IMR-90 (cell line): ENCODE results near the gene RNF144A. TPM values are rescaled to one million over a fixed set of nuclear protein-coding genes. Genes with fewer than 3 reads are reported as not detected.

Experiments used
- ATAC-seq: fragments of 200-7000 bp; cut with Tn5 transposase; 2 replicates; pipeline ENCODE4 v1.9.1; 2020; ENCODE audit warnings: low read depth, mild to moderate bottlenecking, moderate library complexity
- BruUV-seq: library from RNA; stranded (reverse); fragments of 400-500 nt; replicated peaks from 2 replicates; lab custom pipeline; 2021; lab: Mats Ljungman, UMichigan
- CTCF ChIA-PET: fragments of 300-600 bp; formaldehyde crosslinking; extraction: SDS; loops from one replicate; lab custom pipeline; 2021; ENCODE audit warnings: antibody characterized with exemption; lab: Yijun Ruan, JAX
- POLR2A ChIA-PET: fragments of 300-600 bp; sonication (Branson Sonifier 250); formaldehyde crosslinking; loops from one replicate; lab custom pipeline; 2022; ENCODE audit warnings: antibody characterized with exemption; ENCODE audit not compliant: unreplicated experiment; lab: Charles Lee
- DNase-seq: peaks from one replicate; pipeline ENCODE4 v3.0.0; 2013
- H2AFZ ChIP-seq: replicated peaks from 2 replicates; pipeline ENCODE3; 2013; ENCODE audit warnings: low read length, mild to moderate bottlenecking; ENCODE audit not compliant: poor library complexity
- H2AK5ac ChIP-seq: 2 replicates; pipeline ENCODE4 v1.6.1; 2013; ENCODE audit warnings: low read depth, low read length, inconsistent platforms
- H2AK9ac ChIP-seq: replicated peaks from 2 replicates; pipeline ENCODE3; 2013; ENCODE audit warnings: mild to moderate bottlenecking, low read depth, low read length, moderate library complexity; ENCODE audit not compliant: poor library complexity
- H2BK120ac ChIP-seq: 2 replicates; pipeline ENCODE4 v1.6.1; 2013; ENCODE audit warnings: low read depth, low read length, inconsistent platforms
- H2BK15ac ChIP-seq: 3 replicates; pipeline ENCODE4 v1.6.1; 2013; ENCODE audit warnings: low read depth, low read length, inconsistent platforms
- H2BK20ac ChIP-seq: 2 replicates; pipeline ENCODE4 v1.6.1; 2013; ENCODE audit warnings: low read depth, mild to moderate bottlenecking, inconsistent platforms, low read length, moderate library complexity
- H2BK5ac ChIP-seq: 2 replicates; pipeline ENCODE4 v1.6.1; 2013; ENCODE audit warnings: mild to moderate bottlenecking, low read depth, low read length, inconsistent platforms; ENCODE audit not compliant: poor library complexity, severe bottlenecking
- H3K14ac ChIP-seq: replicated peaks from 2 replicates; pipeline ENCODE4 v1.6.1; 2013; ENCODE audit warnings: low read depth, low read length, inconsistent platforms
- H3K18ac ChIP-seq: 2 replicates; pipeline ENCODE4 v1.6.1; 2013; ENCODE audit warnings: low read depth, low read length, control low read depth
- H3K23ac ChIP-seq: 2 replicates; pipeline ENCODE4 v1.6.1; 2013; ENCODE audit warnings: low read depth, low read length, inconsistent platforms
- H3K27ac ChIP-seq: 2 replicates; pipeline ENCODE4 v1.5.1; 2013; ENCODE audit warnings: mild to moderate bottlenecking, control low read depth, low read length; ENCODE audit not compliant: insufficient read depth
- H3K27me3 ChIP-seq: 2 replicates; pipeline ENCODE4 v1.6.1; 2013; ENCODE audit warnings: low read length; ENCODE audit not compliant: control insufficient read depth, insufficient read depth
- H3K36me3 ChIP-seq: 2 replicates; pipeline ENCODE4 v1.6.1; 2013; ENCODE audit warnings: low read length, mixed read lengths; ENCODE audit not compliant: control insufficient read depth, insufficient read depth
- H3K4ac ChIP-seq: 2 replicates; pipeline ENCODE4 v1.6.1; 2013; ENCODE audit warnings: low read depth, low read length, inconsistent platforms
- H3K4me1 ChIP-seq: 2 replicates; pipeline ENCODE4 v1.6.1; 2013; ENCODE audit warnings: low read length, mixed read lengths; ENCODE audit not compliant: control insufficient read depth, insufficient read depth
- H3K4me2 ChIP-seq: 2 replicates; pipeline ENCODE4 v1.6.1; 2013; ENCODE audit warnings: low read depth, mild to moderate bottlenecking, control low read depth, low read length, moderate library complexity
- H3K4me3 ChIP-seq: 2 replicates; pipeline ENCODE4 v1.5.1; 2013; ENCODE audit warnings: low read depth, mild to moderate bottlenecking, control low read depth, low read length, moderate library complexity; ENCODE audit not compliant: insufficient read depth
- H3K56ac ChIP-seq: 2 replicates; pipeline ENCODE4 v1.6.1; 2013; ENCODE audit warnings: low read length, inconsistent platforms; ENCODE audit not compliant: insufficient read depth; ENCODE audit errors: extremely low read depth
- H3K79me1 ChIP-seq, 2 experiments: 2 replicates each; pipeline ENCODE4 v1.6.1; 2013; ENCODE audit warnings: low read length in 2 of 2, inconsistent platforms in 1 of 2, low read depth in 1 of 2
- H3K9ac ChIP-seq: 2 replicates; pipeline ENCODE4 v1.6.1; 2013; ENCODE audit warnings: low read depth, low read length, control low read depth
- H3K9me1 ChIP-seq: 2 replicates; pipeline ENCODE4 v1.6.1; 2013; ENCODE audit warnings: low read length, inconsistent platforms; ENCODE audit not compliant: insufficient read depth
- H3K9me3 ChIP-seq: 2 replicates; pipeline ENCODE4 v1.6.1; 2013; ENCODE audit warnings: low read length; ENCODE audit not compliant: control insufficient read depth, insufficient read depth
- H4K20me1 ChIP-seq: 2 replicates; pipeline ENCODE4 v1.6.1; 2013; ENCODE audit warnings: low read length, inconsistent platforms; ENCODE audit not compliant: insufficient read depth
- H4K5ac ChIP-seq: 2 replicates; pipeline ENCODE4 v1.6.1; 2013; ENCODE audit warnings: mild to moderate bottlenecking, low read depth, low read length, control low read depth
- H4K8ac ChIP-seq, 2 experiments: 2 replicates each; pipeline ENCODE4 v1.6.1; 2013; ENCODE audit warnings: low read depth in 2 of 2, low read length in 2 of 2, control low read depth in 1 of 2, inconsistent platforms in 1 of 2
- H4K91ac ChIP-seq: 2 replicates; pipeline ENCODE4 v1.6.1; 2013; ENCODE audit warnings: low read depth, low read length, inconsistent platforms; ENCODE audit not compliant: insufficient read depth
- BHLHE40 ChIP-seq: fragments of 150-350 bp; IDR thresholded peaks from 2 replicates; pipeline ENCODE4 v1.6.1; 2016; ENCODE audit warnings: mild to moderate bottlenecking, low read depth, low read length
- CHD1 ChIP-seq: IDR thresholded peaks from 2 replicates; pipeline ENCODE4 v1.6.1; 2012; ENCODE audit warnings: low read depth, low read length, improper control_type of control experiment
- MAFK ChIP-seq: IDR thresholded peaks from 2 replicates; pipeline ENCODE4 v1.6.1; 2012; ENCODE audit warnings: low read depth, low read length, improper control_type of control experiment
- MAZ ChIP-seq: IDR thresholded peaks from 2 replicates; pipeline ENCODE4 v1.6.1; 2012; ENCODE audit warnings: low read depth, mild to moderate bottlenecking, low read length, improper control_type of control experiment, moderate library complexity, borderline replicate concordance
- POLR2A ChIP-seq: IDR thresholded peaks from 2 replicates; pipeline ENCODE4 v1.6.1; 2012; ENCODE audit warnings: mild to moderate bottlenecking, low read depth, low read length
- RAD21 ChIP-seq: IDR thresholded peaks from 2 replicates; pipeline ENCODE4 v1.6.1; 2012; ENCODE audit warnings: low read length, improper control_type of control experiment
- RFX5 ChIP-seq: IDR thresholded peaks from 2 replicates; pipeline ENCODE4 v1.8.0; 2012; ENCODE audit warnings: low read depth, mild to moderate bottlenecking, low read length, moderate library complexity
- SMC3 ChIP-seq: fragments of 150-350 bp; IDR thresholded peaks from 2 replicates; pipeline ENCODE4 v1.6.1; 2016; ENCODE audit warnings: low read depth, mild to moderate bottlenecking, antibody characterized with exemption, low read length, moderate library complexity
- WGBS, 2 experiments: methylation state at CpG; one replicate each; pipeline versions ENCODE4 v1.1.5 to v1.1.7; 2013; ENCODE audit warnings: missing lambda C conversion rate in 2 of 2; ENCODE audit not compliant: insufficient read length in 1 of 2; ENCODE audit errors: extremely low coverage in 2 of 2; 5-methylcytosine and 5-hydroxymethylcytosine counted together
- dilution Hi-C: fragments of 300-500 bp; cut with HindIII; formaldehyde crosslinking; loops from one replicate; pipeline ENCODE4 v1.14.3; 2018; ENCODE audit warnings: low sequenced_read_pairs; ENCODE audit not compliant: unreplicated experiment
- in situ Hi-C: fragments of 300-500 bp; cut with MboI; formaldehyde crosslinking; loops from 3 replicates; pipeline ENCODE4 v1.14.3; 2019; ENCODE audit warnings: low sequenced_read_pairs, inconsistent platforms, mixed read lengths
- intact Hi-C: fragments of 100-400 bp; cut with micrococcal nuclease; formaldehyde crosslinking; loops from 2 replicates; pipeline ENCODE4 v1.10.0; 2022
- polyA plus RNA-seq, 3 experiments: library from polyadenylated mRNA; depleted of rRNA; stranded (reverse); fragments of >200 nt; gene quantifications; 2 replicates each; pipeline ENCODE4 v1.2.3, GENCODE V29; 2012; ENCODE audit warnings: low replicate concordance in 1 of 3
- total RNA-seq: library from RNA; depleted of rRNA; stranded (reverse); fragments of >200 nt; gene quantifications from 2 replicates; pipeline ENCODE4 v1.2.3, GENCODE V29; 2012
- TF ChIP-seq, protein P1 (sequence below): fragments of 150-350 bp; IDR thresholded peaks from 2 replicates; pipeline ENCODE4 v1.6.1; 2017; ENCODE audit warnings: mild to moderate bottlenecking, antibody characterized with exemption, low read length, low read depth
- TF ChIP-seq, protein P2 (sequence below): conservative IDR thresholded peaks from 2 replicates; pipeline ENCODE4 v1.5.1; 2012; ENCODE audit warnings: mild to moderate bottlenecking, low read depth, low read length, improper control_type of control experiment
- TF ChIP-seq, protein P3 (sequence below): fragments of 150-350 bp; IDR thresholded peaks from 2 replicates; pipeline ENCODE4 v1.6.1; 2016; ENCODE audit warnings: low read depth, mild to moderate bottlenecking, low read length, moderate library complexity, borderline replicate concordance

RNF144A gene
- total and polyA plus RNA-seq, 2 of the 4 experiments (the other 2 are of a cell fraction) = 0.18 to 0.26 TPM

GRCh38 chr2:6914828-6915227, 2.4 kb upstream of the RNF144A start:
- no peak overlapping the region for H3K4me2 ChIP-seq
- H3K23ac ChIP-seq = no peak overlapping the region
- no peak overlapping the region for H2AK9ac ChIP-seq
- POLR2A ChIA-PET = no interaction called here
- no peaks in the 10 kb centered on the region for H3K9me1 ChIP-seq
- DNase-seq (peak; percentile 2), ATAC-seq (no peak)
- H3K9ac ChIP-seq = no peak overlapping the region
- H2BK120ac ChIP-seq = no peak overlapping the region
- in situ Hi-C loops (no loop called here), intact Hi-C loops (loop anchor here (5.0 kb wide), 1 partner anchor 127 kb away; no protein-coding TSS in a partner anchor), dilution Hi-C loops (no loop called here)
- no peak overlapping the region for H4K5ac ChIP-seq
- H3K4me3 ChIP-seq = no peak overlapping the region
- no peaks in the 10 kb centered on the region for H4K20me1 ChIP-seq
- peaks cover 13% of the 10 kb centered on the region for H3K27me3 ChIP-seq
- no peak overlapping the region for H2AK5ac ChIP-seq
- no peak overlapping the region for H2BK15ac ChIP-seq
- H3K27ac ChIP-seq = no peak overlapping the region
- no peak overlapping the region for H3K18ac ChIP-seq
- H3K56ac ChIP-seq = no peak overlapping the region
- TF ChIP-seq, protein P1, sequence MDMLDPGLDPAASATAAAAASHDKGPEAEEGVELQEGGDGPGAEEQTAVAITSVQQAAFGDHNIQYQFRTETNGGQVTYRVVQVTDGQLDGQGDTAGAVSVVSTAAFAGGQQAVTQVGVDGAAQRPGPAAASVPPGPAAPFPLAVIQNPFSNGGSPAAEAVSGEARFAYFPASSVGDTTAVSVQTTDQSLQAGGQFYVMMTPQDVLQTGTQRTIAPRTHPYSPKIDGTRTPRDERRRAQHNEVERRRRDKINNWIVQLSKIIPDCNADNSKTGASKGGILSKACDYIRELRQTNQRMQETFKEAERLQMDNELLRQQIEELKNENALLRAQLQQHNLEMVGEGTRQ = no peak
- TF ChIP-seq POLR2A = no peak
- TF ChIP-seq CHD1 = no peak
- TF ChIP-seq RFX5 = no peak
- no peak for TF ChIP-seq BHLHE40
- no peak for TF ChIP-seq MAZ
- TF ChIP-seq MAFK = no peak
- no peak for TF ChIP-seq SMC3
- TF ChIP-seq, protein P2, sequence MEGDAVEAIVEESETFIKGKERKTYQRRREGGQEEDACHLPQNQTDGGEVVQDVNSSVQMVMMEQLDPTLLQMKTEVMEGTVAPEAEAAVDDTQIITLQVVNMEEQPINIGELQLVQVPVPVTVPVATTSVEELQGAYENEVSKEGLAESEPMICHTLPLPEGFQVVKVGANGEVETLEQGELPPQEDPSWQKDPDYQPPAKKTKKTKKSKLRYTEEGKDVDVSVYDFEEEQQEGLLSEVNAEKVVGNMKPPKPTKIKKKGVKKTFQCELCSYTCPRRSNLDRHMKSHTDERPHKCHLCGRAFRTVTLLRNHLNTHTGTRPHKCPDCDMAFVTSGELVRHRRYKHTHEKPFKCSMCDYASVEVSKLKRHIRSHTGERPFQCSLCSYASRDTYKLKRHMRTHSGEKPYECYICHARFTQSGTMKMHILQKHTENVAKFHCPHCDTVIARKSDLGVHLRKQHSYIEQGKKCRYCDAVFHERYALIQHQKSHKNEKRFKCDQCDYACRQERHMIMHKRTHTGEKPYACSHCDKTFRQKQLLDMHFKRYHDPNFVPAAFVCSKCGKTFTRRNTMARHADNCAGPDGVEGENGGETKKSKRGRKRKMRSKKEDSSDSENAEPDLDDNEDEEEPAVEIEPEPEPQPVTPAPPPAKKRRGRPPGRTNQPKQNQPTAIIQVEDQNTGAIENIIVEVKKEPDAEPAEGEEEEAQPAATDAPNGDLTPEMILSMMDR = no peak
- TF ChIP-seq RAD21 = no peak
- TF ChIP-seq, protein P3, sequence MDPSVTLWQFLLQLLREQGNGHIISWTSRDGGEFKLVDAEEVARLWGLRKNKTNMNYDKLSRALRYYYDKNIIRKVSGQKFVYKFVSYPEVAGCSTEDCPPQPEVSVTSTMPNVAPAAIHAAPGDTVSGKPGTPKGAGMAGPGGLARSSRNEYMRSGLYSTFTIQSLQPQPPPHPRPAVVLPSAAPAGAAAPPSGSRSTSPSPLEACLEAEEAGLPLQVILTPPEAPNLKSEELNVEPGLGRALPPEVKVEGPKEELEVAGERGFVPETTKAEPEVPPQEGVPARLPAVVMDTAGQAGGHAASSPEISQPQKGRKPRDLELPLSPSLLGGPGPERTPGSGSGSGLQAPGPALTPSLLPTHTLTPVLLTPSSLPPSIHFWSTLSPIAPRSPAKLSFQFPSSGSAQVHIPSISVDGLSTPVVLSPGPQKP = no peak
- H3K36me3 ChIP-seq = no peaks in the 10 kb centered on the region
- H2BK20ac ChIP-seq = no peak overlapping the region
- H4K8ac ChIP-seq = no peak overlapping the region
- H3K14ac ChIP-seq = no peak overlapping the region
- no peaks in the 10 kb centered on the region for H3K79me1 ChIP-seq
- no peak overlapping the region for H4K91ac ChIP-seq
- no peak overlapping the region for H2BK5ac ChIP-seq
- no peak overlapping the region for H3K4ac ChIP-seq
- H3K9me3 ChIP-seq = peaks cover 4% of the 10 kb centered on the region; the same call in 1 of the 2 replicates
- WGBS, 2 experiments = no CpG with 5 or more reads among the region's 3 CpGs
- CTCF ChIA-PET = no interaction called here
- H2AFZ ChIP-seq = no peak overlapping the region
- BruUV-seq = no TSS peak
- H3K4me1 ChIP-seq = no peaks in the 10 kb centered on the region
